GM12878 (cell line): Measurements from ENCODE around the gene UNC13A. TPM values are rescaled to one million over a fixed set of nuclear protein-coding genes. Genes with fewer than 3 reads are reported as not detected.

Source experiments
- ATAC-seq: fragments of 200-7000 bp; cut with Tn5 transposase; 3 replicates; pipeline ENCODE4 v1.9.1; 2020; ENCODE audit warnings: mild to moderate bottlenecking, moderate library complexity
- BruUV-seq: library from RNA; stranded (reverse); fragments of 400-500 nt; replicated peaks from 2 replicates; lab custom pipeline; 2021; lab: Mats Ljungman, UMichigan
- CTCF ChIA-PET: fragments of 300-600 bp; sonication (Branson Sonifier 250); formaldehyde crosslinking; extraction: SDS; loops from one replicate; lab custom pipeline; 2021; ENCODE audit warnings: inconsistent platforms; lab: Yijun Ruan, JAX
- POLR2A ChIA-PET: fragments of 350-600 bp; formaldehyde crosslinking; extraction: SDS; loops from one replicate; lab custom pipeline; 2021; ENCODE audit warnings: inconsistent platforms; lab: Charles Lee
- RAD21 ChIA-PET: fragments of 300-600 bp; sonication (Branson Sonifier 250); formaldehyde crosslinking; loops from one replicate; lab custom pipeline; 2023; ENCODE audit warnings: antibody characterized with exemption; ENCODE audit not compliant: unreplicated experiment; lab: Charles Lee
- SMC1A ChIA-PET: fragments of 300-600 bp; sonication (Branson Sonifier 250); formaldehyde crosslinking; loops from one replicate; lab custom pipeline; 2023; ENCODE audit not compliant: unreplicated experiment, uncharacterized antibody; lab: Charles Lee
- DNase-seq: peaks from one replicate; pipeline ENCODE4 v3.0.0-alpha.2; 2011; ENCODE audit warnings: low read depth, low spot score
- FAIRE-seq: peaks from 3 replicates; lab custom pipeline; 2011; peaks lifted over from hg19 to GRCh38; lab: Jason Lieb, UNC
- H2AFZ ChIP-seq: 2 replicates; pipeline ENCODE4 v1.6.0; 2011; ENCODE audit warnings: low read depth, low read length, control low read depth; ENCODE audit not compliant: control insufficient read depth
- H3K27ac ChIP-seq: 2 replicates; pipeline ENCODE4 v1.5.1; 2011; ENCODE audit warnings: control low read depth; ENCODE audit not compliant: control insufficient read depth, insufficient read depth
- H3K27me3 ChIP-seq, 2 experiments: replicated peaks in 1 of 2; 2 replicates each; pipeline versions ENCODE4 v1.6.0 to v1.6.1; 2011; ENCODE audit warnings: low read length in 1 of 2; ENCODE audit not compliant: control insufficient read depth in 2 of 2, insufficient read depth in 2 of 2
- H3K36me3 ChIP-seq, 2 experiments: 2 replicates each; pipeline ENCODE4 v1.5.1; 2011; ENCODE audit warnings: low read length in 1 of 2; ENCODE audit not compliant: control insufficient read depth in 2 of 2, insufficient read depth in 2 of 2
- H3K4me1 ChIP-seq: 2 replicates; pipeline ENCODE4 v1.6.1; 2011; ENCODE audit warnings: mild to moderate bottlenecking, low read length, moderate library complexity, mixed read lengths; ENCODE audit not compliant: control insufficient read depth, insufficient read depth
- H3K4me2 ChIP-seq: 2 replicates; pipeline ENCODE4 v1.6.0; 2011; ENCODE audit warnings: control low read depth; ENCODE audit not compliant: control insufficient read depth, insufficient read depth
- H3K4me3 ChIP-seq: fragments of 200-600 bp; sonication (generic); 2 replicates; pipeline ENCODE4 v1.5.1; 2016
- H3K79me2 ChIP-seq: 2 replicates; pipeline ENCODE4 v1.6.0; 2011; ENCODE audit warnings: low read length; ENCODE audit not compliant: control insufficient read depth, insufficient read depth
- H3K9ac ChIP-seq: 2 replicates; pipeline ENCODE4 v1.8.0; 2011; ENCODE audit warnings: low read length, control low read depth, mixed read lengths; ENCODE audit not compliant: control insufficient read depth, insufficient read depth
- H3K9me3 ChIP-seq: replicated peaks from 3 replicates; pipeline ENCODE4 v1.5.1; 2011; ENCODE audit warnings: mild to moderate bottlenecking, low read length; ENCODE audit not compliant: control insufficient read depth, insufficient read depth
- H4K20me1 ChIP-seq: 2 replicates; pipeline ENCODE4 v1.6.0; 2011; ENCODE audit not compliant: control insufficient read depth, insufficient read depth
- CHD2 ChIP-seq: IDR thresholded peaks from 2 replicates; pipeline ENCODE4 v1.6.1; 2011; ENCODE audit warnings: low read depth, low read length, improper control_type of control experiment, borderline replicate concordance
- DPF2 ChIP-seq: fragments of 450-650 bp; IDR thresholded peaks from 2 replicates; pipeline ENCODE4 v1.6.1; 2017; ENCODE audit warnings: mild to moderate bottlenecking
- EGR1 ChIP-seq, 2 experiments: IDR thresholded peaks; 1 replicate in 1 of 2; 2 replicates in 1 of 2; pipeline ENCODE4 v1.6.1; 2011 to 2012; ENCODE audit warnings: low read depth in 2 of 2, low read length in 2 of 2, borderline replicate concordance in 1 of 2, mild to moderate bottlenecking in 1 of 2, moderate library complexity in 1 of 2
- MAX ChIP-seq: IDR thresholded peaks from 2 replicates; pipeline ENCODE4 v1.6.1; 2012; ENCODE audit warnings: low read depth, low read length, improper control_type of control experiment
- MEF2B ChIP-seq: fragments of 450-650 bp; IDR thresholded peaks from 2 replicates; pipeline ENCODE4 v1.6.1; 2018; ENCODE audit warnings: mild to moderate bottlenecking, moderate library complexity; ENCODE audit not compliant: partially characterized antibody, poor library complexity, severe bottlenecking
- NBN ChIP-seq: fragments of 450-650 bp; IDR thresholded peaks from 2 replicates; pipeline ENCODE4 v1.6.1; 2016
- NRF1 ChIP-seq: conservative IDR thresholded peaks from 2 replicates; pipeline ENCODE4 v1.6.1; 2011; ENCODE audit warnings: mild to moderate bottlenecking, low read depth, low read length, improper control_type of control experiment
- PBX3 ChIP-seq: IDR thresholded peaks from 2 replicates; pipeline ENCODE4 v1.6.1; 2011; ENCODE audit warnings: mild to moderate bottlenecking, low read depth, low read length, moderate library complexity; ENCODE audit not compliant: insufficient replicate concordance
- POLR2AphosphoS2 ChIP-seq: IDR thresholded peaks from 2 replicates; pipeline ENCODE4 v1.6.1; 2011; ENCODE audit warnings: low read depth, mild to moderate bottlenecking, low read length, improper control_type of control experiment, moderate library complexity
- RBBP5 ChIP-seq: fragments of 200-600 bp; sonication (generic); conservative IDR thresholded peaks from 2 replicates; pipeline ENCODE4 v1.6.1; 2016
- SIX5 ChIP-seq: IDR thresholded peaks from 2 replicates; pipeline ENCODE4 v1.6.1; 2011; ENCODE audit warnings: mild to moderate bottlenecking, low read depth, low read length, moderate library complexity; ENCODE audit not compliant: severe bottlenecking
- SMAD5 ChIP-seq: IDR thresholded peaks from 2 replicates; pipeline ENCODE4 v1.6.1; 2016; ENCODE audit warnings: antibody characterized with exemption, low read depth
- SMC3 ChIP-seq: IDR thresholded peaks from 2 replicates; pipeline ENCODE4 v1.6.1; 2011; ENCODE audit warnings: low read length, improper control_type of control experiment, borderline replicate concordance
- TAF1 ChIP-seq: IDR thresholded peaks from 2 replicates; pipeline ENCODE4 v1.6.1; 2011; ENCODE audit warnings: mild to moderate bottlenecking, low read depth, low read length, borderline replicate concordance
- YBX1 ChIP-seq: fragments of 450-650 bp; IDR thresholded peaks from 2 replicates; pipeline ENCODE4 v1.6.1; 2016; ENCODE audit warnings: antibody characterized with exemption
- ZBTB40 ChIP-seq: fragments of 450-650 bp; IDR thresholded peaks from 2 replicates; pipeline ENCODE4 v1.6.1; 2016; ENCODE audit warnings: mild to moderate bottlenecking, moderate library complexity, borderline replicate concordance
- WGBS: methylation state at CpG from one replicate; pipeline ENCODE4 v1.1.6; 2016; ENCODE audit warnings: low lambda C conversion rate; ENCODE audit not compliant: insufficient replicate concordance, insufficient coverage; ENCODE audit errors: missing lambda C conversion rate; 5-methylcytosine and 5-hydroxymethylcytosine counted together
- in situ Hi-C: fragments of 300-500 bp; cut with MboI; formaldehyde crosslinking; loops from 9 replicates; pipeline ENCODE4 v1.14.3; 2018; ENCODE audit warnings: mixed read lengths
- intact Hi-C: fragments of 100-400 bp; cut with micrococcal nuclease; formaldehyde crosslinking; loops from one replicate; pipeline ENCODE4 v1.14.2; 2022; ENCODE audit not compliant: unreplicated experiment
- polyA plus RNA-seq, 11 experiments: library from polyadenylated mRNA; depleted of rRNA in 4 of 11; unstranded in 6 of 11; stranded (reverse) in 5 of 11; fragments of >200 nt; fragmentation: Nextera tagmentation in 4 of 11; fragmentation: Illumina TruSeq in 1 of 11; extraction: Ambion mirVana in 4 of 11; extraction: Trizol in 1 of 11; gene quantifications; 1 replicate in 1 of 11; 2 replicates in 10 of 11; pipeline versions ENCODE4 v1.2.1 to v1.2.3, GENCODE V29; 2011 to 2016; ENCODE audit warnings: inconsistent platforms in 2 of 11, missing spikeins in 2 of 11, low read depth in 1 of 11
- total RNA-seq, 4 experiments: library from RNA; depleted of rRNA in 3 of 4; stranded (reverse); fragments of >200 nt in 3 of 4; fragmentation: Illumina TruSeq in 1 of 4; extraction: Trizol in 1 of 4; gene quantifications; 2 replicates each; pipeline versions ENCODE4 v1.2.1 to v1.2.3, GENCODE V29; 2013 to 2021

The UNC13A gene
- total and polyA plus RNA-seq, 10 of the 15 experiments (the other 5 are each of a cell fraction or from before 2014, with no cell fraction given) = under 0.01 to 0.23 (median 0.13) TPM; not detected in 1

GRCh38 chr19:17648097-17648660, 40.0 kb downstream of the UNC13A start:
- no peaks in the 10 kb centered on the region for H3K4me1 ChIP-seq
- ChIA-PET CTCF (no interaction called here), SMC1A (no interaction called here), POLR2A (no interaction called here), RAD21 (no interaction called here)
- no peak overlapping the region for H2AFZ ChIP-seq
- no peaks in the 10 kb centered on the region for H4K20me1 ChIP-seq
- no peaks in the 10 kb centered on the region for H3K27me3 ChIP-seq
- no peak for ATAC-seq
- no peaks in the 10 kb centered on the region for H3K36me3 ChIP-seq
- H3K79me2 ChIP-seq = no peaks in the 10 kb centered on the region
- DNase-seq = no peak
- intact Hi-C loops (no loop called here), in situ Hi-C loops (no loop called here)
- no peak overlapping the region for H3K27ac ChIP-seq
- WGBS = 55% methylated on average over 18 of the region's 32 CpGs
- BruUV-seq = no TSS peak
- no peak overlapping the region for H3K4me2 ChIP-seq
- TF ChIP-seq SMC3 (no peak), MEF2B (no peak), ZBTB40 (no peak), POLR2AphosphoS2 (no peak), SMAD5 (no peak), EGR1 (IDR thresholded peaks at IDR 0.05; ENCODE audit: borderline replicate concordance in 1 of 2, low read depth in 2 of 2, low read length in 2 of 2) (no peak), MAX (no peak), NBN (no peak), CHD2 (no peak), DPF2 (no peak), SIX5 (no peak), PBX3 (no peak), TAF1 (no peak), YBX1 (no peak), RBBP5 (no peak), NRF1 (no peak)
- FAIRE-seq = no peak
- H3K4me3 ChIP-seq = no peak overlapping the region
- no peak overlapping the region for H3K9ac ChIP-seq
- no peaks in the 10 kb centered on the region for H3K9me3 ChIP-seq
